ENCODE measurements around the gene QSOX1.
"Not testable (repeated sequence)": the region's sequence is repeated elsewhere in the genome, so short reads cannot be mapped to it uniquely, and the experiment has no call there.

Gene QSOX1

GRCh38 chr1:180192172-180192571 is 37.5 kb downstream of the QSOX1 start:
- no peak for DNase-seq

- DNase-seq: no peak
Observed at GRCh38 chr1:180193141-180194047, 38.7 kb downstream of the QSOX1 start.

GRCh38 chr1:180194048-180194425 is 39.4 kb downstream of the QSOX1 start:
- DNase-seq: no peak

DNA sequence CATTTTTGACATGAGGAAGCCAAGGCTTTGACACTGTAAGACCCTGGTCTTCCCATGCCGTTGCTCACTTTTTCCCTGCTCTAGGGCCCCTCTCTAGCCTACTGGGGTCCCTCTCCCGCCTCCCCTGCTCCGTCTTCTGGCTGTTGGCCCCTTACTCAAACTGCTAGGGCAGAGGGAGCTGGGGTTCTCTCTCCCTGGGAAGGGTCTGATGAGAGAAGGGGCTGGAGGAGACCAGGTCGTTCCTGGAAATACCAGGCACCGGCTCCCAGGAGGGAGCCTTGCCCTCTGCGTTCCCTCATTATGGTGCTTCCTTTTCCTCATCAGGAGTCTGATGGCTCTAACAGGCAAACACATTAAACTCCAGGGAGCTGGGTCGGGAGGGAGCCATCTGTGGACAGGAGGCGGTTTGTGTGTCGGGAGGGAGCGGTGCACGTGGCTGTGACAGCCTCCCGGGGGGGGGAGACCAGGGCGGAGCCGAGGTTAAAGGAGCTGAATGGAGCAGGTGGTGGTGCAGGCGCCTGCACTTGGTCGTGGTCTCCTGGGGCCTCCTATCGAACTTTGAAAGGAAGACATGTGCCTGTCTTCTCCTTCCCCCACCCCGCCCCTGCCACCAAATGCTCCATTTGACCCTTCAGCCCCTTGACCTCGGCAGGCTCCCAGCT is 40.0 kb downstream of the QSOX1 start:
- peak; percentile 55 for DNase-seq

DNA sequence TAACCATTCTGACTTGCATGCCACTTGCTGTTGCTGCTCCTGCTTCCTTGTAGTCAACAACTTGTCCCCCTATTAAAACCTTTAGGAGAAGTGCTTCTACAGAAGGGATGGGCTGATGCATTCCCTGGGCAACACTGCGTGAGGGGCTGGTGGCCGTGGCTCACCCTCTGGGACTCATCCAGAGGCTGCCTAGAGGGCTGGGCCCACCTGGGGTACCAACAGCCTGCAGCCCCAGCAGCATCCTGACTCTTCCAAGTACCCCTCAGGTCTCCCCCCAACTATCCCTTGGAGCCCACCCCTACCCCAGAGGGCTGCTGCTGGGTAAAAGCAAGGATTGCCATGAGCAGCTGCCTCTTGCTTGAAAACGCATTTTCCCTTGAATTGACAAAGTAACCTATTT is 40.7 kb downstream of the QSOX1 start:
- no peak for DNase-seq

DNA sequence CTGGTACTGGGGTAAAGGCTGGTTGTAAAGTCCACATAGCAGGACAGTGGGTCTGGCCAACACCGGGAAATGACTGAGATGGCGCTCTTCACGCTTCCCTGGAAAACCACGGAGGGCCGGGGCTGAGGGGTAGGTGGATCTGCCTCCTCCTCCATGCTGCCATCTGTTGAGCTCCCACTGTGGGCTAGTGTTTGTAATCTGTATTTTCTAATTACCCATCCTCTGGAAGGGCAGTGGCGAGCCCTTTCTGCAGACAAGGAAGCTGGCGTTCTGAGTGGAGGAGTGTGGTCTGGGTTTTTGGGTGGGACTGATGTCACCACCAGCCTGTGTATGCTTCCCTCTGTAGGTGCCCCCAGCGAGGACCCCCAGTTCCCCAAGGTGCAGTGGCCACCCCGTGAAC is 41.2 kb downstream of the QSOX1 start:
- DNase-seq: no peak

DNA sequence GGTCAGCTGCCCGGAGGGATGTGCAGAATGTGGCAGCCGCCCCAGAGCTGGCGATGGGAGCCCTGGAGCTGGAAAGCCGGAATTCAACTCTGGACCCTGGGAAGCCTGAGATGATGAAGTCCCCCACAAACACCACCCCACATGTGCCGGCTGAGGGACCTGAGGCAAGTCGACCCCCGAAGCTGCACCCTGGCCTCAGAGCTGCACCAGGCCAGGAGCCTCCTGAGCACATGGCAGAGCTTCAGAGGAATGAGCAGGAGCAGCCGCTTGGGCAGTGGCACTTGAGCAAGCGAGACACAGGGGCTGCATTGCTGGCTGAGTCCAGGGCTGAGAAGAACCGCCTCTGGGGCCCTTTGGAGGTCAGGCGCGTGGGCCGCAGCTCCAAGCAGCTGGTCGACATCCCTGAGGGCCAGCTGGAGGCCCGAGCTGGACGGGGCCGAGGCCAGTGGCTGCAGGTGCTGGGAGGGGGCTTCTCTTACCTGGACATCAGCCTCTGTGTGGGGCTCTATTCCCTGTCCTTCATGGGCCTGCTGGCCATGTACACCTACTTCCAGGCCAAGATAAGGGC is 41.9 kb downstream of the QSOX1 start:
- DNase-seq: no peak

DNA sequence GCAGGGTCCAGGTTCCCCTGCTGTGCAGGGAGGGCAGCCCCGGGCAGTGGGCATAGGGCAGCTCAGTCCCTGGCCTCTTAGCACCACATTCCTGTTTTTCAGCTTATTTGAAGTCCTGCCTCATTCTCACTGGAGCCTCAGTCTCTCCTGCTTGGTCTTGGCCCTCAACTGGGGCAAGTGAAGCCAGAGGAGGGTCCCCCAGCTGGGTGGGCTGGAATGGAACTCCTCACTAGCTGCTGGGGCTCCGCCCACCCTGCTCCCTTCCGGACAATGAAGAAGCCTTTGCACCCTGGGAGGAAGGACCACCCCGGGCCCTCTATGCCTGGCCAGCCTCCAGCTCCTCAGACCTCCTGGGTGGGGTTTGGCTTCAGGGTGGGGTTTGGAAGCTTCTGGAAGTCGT is 42.6 kb downstream of the QSOX1 start:
- DNase-seq: no peak

DNA sequence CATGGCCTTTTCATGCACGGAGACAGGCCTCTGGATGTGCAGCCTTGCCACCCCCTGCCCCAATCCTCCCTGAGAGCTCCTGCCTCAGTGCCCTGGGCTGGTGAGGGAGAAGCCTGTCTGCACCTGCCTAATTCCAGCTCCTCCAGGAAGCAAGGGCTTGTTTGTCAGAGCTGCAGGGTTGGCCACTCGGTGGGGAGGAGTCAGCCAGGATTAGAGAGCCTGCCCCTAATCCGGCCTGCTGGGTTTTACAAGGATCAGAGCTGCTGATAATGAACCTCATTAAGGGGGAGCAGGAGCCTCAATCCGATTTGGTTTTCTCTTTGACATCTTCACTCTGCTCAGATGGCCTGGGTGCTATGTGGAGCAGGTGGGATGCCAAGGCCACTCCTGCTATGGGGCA is 43.5 kb downstream of the QSOX1 start:
- DNase-seq: no peak

GRCh38 chr1:180198611-180199010 is 43.9 kb downstream of the QSOX1 start:
- no peak for DNase-seq

DNA sequence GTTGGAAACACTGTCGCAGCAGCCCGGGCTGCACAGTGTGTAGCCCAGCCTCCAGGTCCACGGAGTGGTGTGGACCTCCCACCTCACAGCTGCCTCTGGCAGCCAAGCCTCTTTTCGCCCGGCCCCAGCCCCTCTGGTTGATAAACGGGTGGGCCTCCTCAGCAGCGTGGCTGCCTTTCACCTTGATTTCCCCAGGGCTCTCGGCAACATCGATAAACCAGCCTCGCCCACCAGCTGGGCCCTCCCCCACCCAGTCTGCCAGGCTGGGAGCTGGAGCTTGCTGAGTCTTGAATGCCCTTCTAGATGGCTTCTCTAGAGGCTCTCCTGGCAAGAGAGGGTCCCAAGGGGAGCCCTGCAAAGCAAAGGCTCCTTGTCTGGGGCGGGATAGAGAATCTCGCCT is 44.3 kb downstream of the QSOX1 start:
- DNase-seq: no peak

GRCh38 chr1:180201451-180202200 is 47.0 kb downstream of the QSOX1 start:
- DNase-seq: no peak

GRCh38 chr1:180202588-180202987 is 47.9 kb downstream of the QSOX1 start:
- DNase-seq: not testable (repeated sequence)

DNA sequence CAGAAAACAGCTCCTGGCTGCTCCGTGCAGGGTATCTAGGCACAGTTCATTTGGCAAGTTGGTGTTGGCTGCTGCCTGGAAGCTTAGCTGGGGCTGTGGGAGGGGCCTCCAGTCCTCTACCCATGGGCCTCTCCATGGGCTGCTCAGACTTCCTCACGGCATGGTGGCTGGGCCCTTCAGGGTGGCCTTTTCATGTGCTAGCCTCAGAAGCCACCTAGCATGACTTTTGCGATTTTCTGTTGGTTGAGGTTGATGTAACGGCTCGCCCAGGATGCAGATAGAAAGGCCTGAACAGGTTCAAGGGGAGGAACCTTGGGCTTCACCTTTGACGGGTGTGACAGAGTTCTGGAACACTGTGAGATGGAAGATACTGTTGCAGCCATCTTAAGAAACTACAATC is 49.6 kb downstream of the QSOX1 start:
- DNase-seq: no peak

DNA sequence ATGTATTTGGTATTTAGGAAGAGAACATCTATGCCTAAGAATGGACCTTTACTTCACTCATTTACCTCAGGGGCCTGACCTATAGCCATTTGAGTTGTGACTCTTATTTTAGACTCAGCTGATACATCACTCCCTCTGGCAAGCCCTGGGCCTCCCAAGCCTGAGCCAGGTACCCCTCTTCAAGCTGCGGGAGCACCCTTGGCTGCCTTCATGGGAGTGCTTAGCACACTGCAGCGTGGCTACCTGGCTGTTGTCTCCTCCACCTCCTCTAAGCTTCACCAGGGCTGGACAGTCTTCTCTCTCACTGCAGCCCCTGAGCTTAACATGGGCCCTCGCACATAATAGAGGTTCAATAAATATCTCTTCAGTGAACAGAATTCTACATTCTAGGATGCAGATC is 51.9 kb downstream of the QSOX1 start:
- DNase-seq: no peak

DNA sequence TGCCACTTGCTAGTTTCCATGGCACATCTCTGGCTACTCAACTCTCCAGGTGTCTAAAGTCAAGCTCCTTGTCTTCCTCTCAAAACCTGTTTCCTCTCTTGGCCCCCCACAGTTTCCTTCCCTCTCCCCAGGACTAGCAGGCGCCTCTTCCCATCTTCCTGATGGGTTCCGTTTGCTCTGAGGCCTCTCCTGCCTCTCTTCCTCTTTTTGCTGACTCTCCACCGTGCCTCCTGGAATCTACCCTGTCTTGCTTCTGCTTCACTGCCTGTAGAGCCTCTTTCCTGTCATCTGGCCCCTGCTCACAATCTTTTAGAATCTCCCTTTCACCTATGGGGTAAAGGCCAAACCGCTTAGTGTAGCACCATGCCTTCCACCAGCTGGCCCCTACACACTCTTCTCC is 53.6 kb downstream of the QSOX1 start:
- no peak for DNase-seq

DNA sequence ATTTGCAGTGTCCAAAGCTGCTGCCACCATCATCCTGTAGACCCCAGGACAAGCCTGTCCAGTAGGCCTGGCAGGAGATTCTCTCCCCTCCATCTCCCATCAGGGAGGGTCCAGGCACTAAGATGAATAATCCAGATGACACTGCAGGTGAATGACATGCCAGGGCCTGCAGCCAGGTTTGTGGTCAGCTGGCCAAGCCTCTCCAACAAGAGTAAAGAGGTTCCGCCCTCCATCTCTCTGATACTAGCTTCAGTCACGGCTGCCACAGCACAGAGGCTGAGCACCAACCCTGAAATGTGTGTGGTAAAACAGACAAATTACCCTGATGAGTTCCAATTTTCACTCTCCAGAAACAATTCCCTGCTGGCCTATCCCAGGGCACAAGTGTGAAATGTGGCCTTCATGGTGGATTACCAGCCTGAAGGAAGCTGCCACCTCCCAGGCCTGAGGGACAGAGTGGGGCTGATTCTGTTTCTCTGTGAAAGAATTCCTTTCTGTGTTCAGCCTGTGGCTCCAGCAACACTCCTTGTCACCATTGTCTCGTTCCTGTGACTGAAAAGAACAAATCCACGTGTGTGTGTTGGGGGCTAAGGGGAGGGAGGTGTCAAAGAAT is 55.4 kb downstream of the QSOX1 start:
- DNase-seq: no peak

- no peak for DNase-seq
Observed at GRCh38 chr1:180211156-180211859, 56.6 kb downstream of the QSOX1 start.

GRCh38 chr1:180211860-180212229 is 57.2 kb downstream of the QSOX1 start:
- DNase-seq: no peak

DNA sequence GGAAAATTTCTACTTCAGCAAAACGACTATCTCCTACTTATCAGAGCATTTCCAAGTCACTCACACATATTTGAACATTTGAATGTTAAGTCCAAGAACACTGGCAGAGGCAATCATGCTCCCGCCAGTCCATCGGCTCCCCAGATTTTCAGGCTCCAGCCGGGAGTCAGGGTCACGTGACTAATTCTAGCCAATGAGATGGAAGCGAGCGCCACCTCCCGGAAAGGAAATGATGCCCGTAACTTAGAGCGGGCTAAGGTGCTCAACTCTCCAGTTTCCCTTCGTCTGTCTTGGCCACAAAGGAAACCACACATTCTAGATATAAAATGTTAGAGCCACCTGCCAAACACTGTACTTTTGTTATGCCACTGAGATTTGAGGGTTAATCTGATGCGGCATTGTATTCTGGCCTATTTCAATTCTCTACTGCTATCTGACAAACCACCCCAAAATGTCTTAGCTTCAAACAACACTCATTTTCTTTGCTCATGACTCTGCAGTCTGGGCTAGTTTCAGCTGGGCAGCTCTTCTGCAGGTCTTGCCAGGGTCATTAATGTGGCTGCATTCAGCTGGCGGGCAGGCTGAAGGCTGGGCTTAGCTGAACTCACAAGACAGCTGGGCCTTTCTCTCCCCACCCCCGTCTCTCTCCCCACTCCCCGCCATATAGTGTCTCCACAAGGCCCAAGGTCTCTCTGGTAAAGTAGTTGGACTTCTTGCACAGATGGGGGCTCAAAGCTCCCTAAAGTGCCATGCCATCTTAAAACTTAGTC is 58.9 kb downstream of the QSOX1 start:
- DNase-seq: no peak

DNA sequence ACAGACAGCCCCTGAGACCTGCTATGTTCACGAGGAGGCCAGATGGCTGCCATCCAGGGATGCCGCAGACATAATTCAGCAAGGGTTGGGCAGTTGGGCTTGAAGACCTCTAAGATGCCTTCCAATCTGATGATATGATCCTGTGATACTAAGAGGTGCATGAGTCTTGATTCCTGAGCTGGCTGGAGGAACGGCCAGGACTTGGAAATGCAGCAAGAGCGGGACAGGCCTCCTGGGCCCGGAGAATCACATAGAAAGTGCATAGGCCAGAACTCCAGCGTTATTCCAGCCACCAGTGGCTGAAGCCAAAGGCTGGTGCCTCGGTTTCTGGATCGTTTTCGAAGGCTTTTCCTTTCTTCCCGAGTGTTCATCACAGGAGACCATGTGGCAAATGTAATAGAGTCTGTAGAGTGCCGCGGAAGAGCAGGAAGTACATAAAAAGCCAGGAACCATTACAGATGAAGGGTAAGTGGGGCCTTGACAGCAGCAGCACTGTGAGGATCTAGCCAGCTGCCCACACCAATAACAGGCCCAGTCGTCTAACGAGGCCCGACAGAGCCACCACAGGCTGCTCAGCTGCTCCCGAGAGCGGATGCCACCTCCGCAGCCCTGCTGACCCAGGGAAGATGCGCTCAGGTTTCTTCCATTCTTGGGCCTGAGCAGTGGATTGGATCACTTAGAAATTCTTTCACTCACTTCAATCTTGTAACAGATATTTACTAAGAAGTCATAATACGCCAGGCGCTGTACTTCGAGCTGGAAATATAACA is 61.4 kb downstream of the QSOX1 start:
- DNase-seq: no peak
